CD4-positive, alpha-beta T cell treated with Interleukin-21 for 1 hour (primary cell): ENCODE results near the gene GSDMA.
A peak's percentile ranks its signal among the peaks of the same experiment; 100 is the strongest.

ENCODE experiments used
- DNase-seq: peaks from one replicate; pipeline ENCODE4 v3.0.0-alpha.2; 2020

Gene GSDMA, protein sequence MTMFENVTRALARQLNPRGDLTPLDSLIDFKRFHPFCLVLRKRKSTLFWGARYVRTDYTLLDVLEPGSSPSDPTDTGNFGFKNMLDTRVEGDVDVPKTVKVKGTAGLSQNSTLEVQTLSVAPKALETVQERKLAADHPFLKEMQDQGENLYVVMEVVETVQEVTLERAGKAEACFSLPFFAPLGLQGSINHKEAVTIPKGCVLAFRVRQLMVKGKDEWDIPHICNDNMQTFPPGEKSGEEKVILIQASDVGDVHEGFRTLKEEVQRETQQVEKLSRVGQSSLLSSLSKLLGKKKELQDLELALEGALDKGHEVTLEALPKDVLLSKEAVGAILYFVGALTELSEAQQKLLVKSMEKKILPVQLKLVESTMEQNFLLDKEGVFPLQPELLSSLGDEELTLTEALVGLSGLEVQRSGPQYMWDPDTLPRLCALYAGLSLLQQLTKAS

DNA sequence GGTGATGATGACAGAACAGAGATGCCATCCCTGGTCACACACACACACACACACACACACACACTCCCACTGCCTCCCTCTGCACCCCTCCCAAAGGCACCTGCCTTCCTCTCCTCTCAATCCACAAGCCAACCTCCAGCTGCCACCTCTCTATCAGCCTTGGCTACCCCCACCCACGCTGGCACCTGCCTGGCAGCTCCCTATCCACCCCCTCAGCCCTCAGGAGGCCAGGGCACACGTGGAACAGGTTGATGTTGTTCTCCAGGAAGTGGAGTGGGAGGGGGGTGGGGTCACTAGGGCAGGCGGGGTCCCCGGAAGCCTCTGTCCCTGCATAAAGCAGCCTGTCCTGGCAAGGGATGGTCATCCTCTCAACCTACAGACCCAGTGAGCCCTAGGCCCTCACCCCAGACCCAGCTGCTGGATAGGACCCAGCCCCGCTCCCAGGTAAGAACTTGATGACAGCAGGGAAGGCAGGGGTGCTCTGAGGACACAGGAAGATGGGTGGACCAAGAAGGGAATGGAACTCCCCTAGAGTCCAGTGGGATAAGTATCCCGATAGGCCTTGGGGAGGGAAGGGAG, at the start of gene GSDMA:
GSDMA (plus strand) TSS at position 363 of the 579 bp plus-strand sequence. CDS start 2,684 bp downstream, outside the sequence.
- DNase-seq = no peak

DNA sequence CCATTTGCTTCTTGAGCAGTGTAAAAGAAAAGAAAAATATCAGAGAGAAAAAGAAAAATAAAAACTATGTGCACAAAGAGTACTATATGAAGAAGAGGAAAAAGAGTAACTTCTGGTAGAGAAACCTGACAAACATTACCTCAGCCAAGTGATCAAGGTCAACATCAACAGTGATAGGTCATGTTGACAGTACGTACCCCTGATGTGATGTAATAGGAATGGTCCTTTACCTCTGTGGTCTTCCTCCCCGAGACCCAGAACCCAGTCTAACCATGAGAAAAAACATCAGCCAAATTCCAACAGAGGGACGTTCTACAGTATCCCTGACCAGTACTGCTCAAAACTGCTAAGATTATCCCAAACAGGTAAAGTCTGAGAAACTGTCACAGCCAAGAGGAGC, 48.8 kb upstream of the GSDMA start:
- DNase-seq = no peak

DNA sequence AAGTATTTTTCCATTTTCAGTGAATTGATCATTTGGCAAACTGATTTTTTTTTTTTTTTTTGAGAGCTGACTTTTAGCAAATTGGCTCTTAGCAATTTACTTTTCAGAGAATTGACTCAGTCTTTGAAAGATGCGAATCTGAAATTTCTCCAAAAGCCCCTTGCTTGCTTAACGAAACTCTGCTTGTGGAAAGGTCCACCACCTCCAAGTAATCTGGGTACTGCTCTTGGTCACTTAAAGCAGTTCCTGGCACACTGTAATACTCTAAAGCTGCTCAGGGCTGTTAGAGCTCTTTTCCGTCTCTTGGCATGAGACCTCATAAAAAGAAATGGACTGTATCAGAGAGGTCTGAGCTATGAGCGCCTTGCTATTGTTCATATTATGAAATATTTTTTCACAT, 47.2 kb upstream of the GSDMA start:
- no peak for DNase-seq

DNA sequence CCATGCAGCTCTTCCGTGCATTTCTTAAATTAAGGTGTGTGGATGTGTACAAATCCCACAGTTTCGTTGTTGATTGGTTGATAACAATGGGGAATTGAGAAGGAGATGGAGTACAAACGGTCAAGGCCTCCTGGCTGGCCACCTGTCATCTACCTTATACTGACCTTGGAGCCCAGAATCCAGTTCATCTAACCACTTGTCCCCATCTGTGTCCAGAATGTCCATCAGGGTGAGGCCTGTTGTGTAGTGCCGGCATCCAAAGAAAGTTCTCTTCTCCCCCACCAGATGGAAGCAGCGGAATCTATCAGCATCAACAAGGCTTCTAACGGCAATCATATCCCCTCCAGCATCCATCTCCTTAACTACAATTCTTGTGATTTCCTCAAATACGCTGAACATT, 45.9 kb upstream of the GSDMA start:
- DNase-seq = no peak

DNA sequence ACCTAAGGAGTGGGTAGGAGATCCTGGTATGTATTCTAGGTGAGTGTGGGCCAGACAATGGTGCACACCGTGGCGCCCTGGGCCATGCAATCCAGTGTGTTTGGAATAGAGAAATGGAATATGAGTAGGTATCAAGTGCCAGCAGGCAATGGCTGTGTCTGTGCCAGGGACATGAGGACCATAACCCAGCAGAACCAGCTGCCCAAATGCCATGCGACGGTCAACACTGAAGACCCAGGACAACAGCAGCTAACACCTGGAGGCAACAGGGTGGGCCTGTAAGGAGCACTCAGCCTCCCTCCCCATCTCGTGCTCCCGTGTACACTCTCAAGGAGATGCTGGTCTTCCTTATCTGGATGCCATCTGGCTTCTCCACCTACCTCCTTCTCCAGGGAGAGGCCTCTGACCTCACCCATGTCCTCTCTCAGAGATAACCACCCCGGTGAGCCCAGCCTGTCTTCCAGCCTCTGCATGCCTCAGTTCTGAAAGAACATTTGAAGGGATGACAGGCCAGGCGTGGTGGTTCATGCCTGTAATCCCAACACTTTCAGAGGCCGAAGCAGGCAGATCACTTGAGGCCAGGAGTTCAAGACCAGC, 43.6 kb upstream of the GSDMA start:
- no peak for DNase-seq

DNA sequence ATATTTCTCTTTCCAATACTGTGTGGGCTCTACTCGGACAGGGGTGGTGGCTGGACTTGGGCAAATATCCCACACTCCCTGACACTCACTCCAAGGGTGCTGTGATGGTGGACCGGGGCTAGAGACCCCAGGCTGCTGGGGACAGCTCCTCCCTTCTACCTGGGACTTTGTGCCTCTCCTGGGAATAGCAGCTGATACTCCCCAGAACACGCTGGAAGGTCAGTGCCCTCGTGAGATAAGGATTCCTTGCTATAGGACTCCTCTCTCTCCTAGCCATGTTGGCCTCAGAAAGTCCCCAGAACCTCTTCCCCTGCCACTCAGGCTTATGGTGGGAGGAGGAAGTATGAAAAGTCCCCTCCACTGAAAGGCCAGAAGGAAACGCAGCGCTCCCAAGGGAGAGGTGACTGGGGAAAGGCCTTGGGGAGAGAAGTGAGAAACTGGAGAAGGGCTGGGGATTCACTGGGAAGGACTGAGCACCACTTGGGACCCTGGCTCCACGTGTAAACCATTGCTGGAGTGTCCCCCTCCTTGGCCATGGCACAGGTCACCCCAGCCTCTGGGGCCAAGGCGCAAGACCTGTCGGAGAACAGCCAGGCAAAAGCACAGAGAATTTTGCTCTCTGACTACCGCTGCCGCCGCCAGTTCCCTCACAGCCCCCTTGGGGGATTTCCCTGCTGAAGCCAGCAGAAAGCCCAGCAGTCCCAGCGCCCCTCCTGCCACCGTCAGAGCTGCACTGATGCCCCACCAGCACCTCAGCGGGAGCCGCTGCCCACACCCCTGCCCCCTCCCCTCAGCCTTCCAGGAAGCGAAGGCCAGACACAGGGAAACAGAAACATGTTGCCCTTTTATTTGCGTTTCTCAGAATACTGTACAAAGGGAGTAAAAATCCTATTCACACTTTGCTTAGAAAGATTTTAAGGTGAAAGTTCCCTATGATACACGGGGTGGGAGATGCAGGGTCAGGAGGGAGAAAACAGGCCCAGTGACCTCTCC, 42.3 kb upstream of the GSDMA start:
- DNase-seq = peak; percentile 65

DNA sequence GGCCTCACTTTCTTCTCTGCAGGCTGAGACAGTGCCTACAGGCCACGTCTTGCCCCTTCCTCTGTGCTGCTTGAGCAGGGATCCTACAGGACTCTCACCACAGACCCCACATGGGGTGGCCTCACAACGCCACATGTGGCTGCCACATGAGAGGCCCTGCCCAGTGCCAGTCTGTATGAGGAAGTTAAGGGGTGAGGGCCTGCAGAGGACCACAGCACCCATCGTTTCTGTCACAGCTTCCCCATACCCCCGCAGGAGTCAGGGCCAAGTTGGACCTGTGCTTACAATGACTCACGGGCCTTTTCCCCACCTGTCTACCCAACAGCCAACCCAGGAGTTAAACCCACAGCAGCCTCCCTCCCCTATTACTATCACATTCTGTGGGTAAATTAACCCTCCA, 41.5 kb upstream of the GSDMA start:
- peak; percentile 17 for DNase-seq

DNA sequence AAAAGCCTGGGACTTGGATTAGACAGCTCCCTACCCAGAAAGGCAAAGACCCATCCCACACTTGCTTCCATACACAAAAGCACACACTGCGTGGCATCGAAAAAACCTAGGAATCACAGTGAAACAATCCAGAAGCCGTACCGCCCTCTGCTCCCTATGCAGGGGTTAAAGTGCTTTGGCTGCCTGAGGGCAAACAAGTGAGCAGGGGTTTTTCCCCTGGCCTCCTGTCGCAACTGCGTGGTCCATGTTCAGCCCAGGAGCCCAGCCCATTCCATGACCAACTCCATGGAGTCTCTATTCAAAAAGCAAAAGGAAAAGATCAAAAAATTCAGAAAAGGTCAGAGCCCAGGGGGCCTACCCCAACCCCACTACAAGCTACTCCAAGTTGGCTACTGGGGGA, 40.8 kb upstream of the GSDMA start:
- DNase-seq = no peak

DNA sequence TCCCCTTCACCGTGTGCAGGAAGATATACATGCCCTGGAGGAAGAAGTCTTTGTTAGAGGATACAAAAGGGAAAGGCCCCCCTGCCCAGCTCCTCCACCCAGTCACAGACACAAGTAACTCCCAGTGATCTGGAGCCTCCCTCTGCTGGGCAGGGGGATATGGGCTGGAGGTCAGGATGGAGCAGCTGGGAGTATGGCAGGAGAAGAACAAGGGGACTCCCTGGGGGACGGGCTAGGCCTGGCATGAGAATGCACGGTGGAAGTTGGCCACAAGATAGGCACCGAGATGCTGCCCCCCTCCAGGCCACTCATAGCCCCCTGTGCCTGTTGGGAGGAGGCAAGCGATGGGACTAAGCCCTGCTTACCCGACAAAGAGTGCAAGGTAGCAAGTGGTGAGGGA, 39.6 kb upstream of the GSDMA start:
- no peak for DNase-seq

DNA sequence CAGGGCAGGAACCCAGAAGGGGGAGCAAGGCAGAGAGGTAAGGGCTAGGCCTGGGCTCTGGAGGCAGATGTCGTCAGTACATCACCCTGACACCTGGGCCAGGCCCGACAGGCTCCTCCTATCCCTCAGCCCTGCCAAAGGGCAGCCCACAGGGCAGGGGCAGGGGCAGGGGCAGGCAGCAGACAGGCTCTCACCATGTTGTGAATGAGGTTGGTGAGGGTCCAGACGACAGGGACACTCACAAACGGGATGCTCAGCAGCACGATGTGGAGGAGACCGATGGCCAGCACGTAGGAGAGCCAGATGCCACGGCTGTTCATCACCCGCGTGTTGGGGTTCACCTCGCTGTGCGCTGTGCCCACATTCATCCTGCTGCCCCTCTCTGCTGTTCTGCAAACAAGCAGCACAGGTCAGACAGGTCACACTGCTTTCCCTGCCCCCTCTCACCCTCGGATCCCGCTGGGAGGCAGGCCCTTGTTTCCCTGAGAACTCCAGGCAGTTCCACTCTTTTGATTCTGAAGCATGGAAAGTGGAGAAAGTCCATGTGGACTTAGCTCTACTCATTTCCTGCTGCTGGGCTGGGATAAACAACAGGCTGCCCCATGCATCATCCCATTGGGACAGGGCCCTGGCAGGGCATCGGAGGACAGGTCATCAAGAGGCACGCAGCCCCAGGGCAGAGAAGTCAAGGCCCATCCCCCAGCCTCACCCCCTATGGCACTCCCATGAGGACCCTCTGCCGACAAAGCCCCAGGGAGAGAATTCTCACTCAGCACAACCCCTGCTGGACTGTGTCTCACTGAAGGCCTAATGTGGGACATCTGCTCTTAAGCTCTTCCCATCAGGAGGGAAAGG, 38.7 kb upstream of the GSDMA start:
- no peak for DNase-seq

DNA sequence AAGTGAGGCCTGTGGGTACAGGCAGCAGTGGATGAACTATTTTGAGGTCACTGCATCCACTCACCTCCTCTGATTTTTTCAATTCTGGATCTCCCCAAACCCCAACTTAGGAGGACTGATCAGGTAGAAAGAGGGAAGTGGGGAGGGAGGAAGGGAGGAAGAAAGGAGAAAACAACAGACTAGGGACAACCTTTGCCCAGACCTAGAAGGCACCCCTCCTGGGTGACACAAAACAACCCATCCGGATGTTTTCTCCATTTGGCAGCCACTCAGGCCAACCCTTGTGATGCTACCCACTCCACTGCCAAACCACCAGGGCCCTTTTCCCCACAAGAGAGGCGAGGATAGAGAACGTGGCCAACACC, 38.1 kb upstream of the GSDMA start:
- no peak for DNase-seq

DNA sequence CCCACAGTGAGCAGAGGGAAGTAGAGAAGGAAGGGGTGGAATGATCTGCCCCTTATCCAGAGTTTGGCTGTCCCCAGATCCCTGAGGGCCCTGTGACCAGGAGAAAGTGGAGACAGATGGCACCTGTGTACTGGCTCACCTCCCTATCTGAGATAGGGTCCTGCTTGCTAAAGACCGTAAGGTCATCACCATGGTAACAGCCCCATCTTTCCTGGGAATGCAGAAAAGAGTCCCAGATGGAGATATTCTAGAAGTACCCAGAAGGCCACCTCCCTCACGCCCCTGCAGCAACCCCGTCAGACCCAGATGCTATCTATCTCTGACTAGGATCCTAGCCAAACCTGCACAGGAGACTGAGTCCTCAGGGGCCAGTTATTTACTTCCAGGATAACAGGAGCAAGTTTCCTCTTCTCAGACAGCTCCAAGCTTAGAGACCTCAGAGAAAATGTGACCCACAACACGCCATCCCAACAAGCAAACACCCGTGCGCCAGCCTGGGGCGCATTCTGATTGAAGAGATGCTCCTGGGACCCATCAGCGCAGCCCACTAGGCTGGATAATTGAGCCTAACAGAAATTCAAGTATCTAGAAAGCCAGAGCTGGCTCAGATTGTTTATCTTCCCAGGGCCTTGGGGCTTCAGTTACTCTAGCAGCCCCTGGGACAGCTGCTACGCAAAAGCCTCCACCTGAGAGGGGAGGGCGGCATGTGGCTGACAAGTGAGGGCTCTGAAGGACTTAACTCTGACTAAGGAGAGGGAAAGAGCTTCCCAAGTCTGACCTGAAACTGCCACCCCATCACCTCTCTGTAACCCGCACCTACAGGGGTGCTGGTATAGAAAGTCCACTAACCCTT, 37.3 kb upstream of the GSDMA start:
- DNase-seq = peak; percentile 9

DNA sequence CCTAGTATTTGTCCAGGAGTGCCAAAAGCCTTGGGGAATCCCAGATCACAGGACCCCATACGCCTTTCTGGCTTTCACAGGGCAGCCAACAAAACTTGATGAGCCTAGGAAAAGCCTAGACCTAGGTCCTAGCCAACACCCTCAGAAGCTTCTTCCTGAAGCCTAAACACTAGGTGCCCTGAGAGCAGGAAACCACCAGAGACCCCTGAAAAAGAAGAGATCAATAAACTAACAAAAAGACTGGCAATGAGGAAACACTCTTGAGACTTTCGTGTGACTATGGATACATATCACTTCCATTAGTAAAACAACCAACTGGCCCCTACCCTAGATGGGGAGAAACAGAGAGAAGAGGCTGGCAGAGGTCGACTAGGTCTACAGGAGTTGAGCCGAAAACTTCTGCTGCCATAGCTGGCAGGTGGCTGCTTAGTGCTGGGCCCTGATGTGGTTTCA, 36.6 kb upstream of the GSDMA start:
- DNase-seq = no peak

DNA sequence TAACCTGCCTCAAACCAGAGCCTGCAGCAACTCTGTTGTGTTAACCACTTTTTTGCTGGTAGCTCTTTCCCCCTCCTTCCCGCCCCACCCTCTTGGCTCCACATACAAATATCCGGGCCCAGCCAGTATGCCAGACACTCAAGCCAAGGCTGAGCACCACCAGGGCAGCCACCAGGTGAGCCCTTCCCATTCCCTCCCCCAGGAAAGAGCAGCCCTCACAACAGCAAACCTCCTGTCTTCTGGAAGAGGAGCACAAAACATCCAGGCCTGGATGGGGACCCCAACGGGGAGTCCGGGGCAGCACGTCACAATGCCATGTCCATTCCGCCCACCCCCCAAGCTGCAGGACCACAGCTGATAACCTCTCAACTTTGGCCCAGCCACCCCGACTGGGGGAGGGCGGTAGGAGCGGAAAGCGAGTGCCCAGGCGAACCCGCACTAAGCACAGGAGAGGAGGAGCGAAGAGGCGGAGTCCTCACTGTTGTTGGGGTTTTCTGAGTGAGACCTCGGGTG, 36.2 kb upstream of the GSDMA start:
- peak; percentile 75 for DNase-seq

DNA sequence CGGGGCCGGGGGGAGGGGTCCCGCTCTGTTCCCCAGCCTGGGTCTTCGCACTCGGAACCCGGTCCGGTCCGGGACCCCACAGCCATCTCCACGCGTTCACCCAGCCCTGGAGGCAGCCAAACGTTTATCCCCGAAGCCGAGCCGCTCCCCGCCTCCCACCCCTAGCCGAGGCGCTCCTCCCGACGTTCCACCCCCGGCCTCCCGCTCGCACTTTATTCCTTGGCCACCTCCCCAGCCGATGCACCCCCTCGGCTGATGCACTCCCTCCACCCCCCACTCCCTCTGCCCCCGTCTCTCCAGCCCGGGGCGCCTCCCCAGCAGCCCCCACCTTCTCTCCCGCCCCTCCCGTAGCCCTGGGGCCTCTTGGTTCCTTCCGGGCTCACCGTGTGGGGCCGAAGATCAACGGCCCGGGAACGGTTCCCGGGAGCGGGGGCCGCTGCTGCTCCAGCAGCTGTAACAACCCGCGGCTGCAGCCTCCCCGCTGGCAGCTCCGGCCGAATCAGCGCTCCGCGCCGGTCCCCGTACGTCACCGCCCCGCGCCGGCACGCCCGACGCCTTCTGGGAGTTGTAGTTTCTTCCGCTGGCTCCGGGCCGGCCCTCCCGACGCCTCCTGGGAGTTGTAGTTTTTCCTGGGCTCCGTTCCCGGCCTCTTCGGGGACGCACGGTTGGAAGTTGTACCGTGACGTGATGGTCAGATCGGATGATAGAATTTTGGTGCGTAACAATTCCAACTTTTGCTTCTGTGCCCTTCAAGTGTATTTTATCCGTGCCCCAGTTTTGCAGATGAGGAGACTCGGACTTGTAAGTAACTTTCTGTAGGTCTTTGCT, 35.5 kb upstream of the GSDMA start, which contains the start of the genes LRRC3C and ORMDL3:
LRRC3C (plus strand) TSS at position 632 of the 828 bp plus-strand sequence. CDS start 13,792 bp downstream, outside the sequence.
ORMDL3 (minus strand) TSS at position 501 of the 828 bp plus-strand sequence. CDS start 3,398 bp downstream, outside the sequence.
- peak; percentile 92 for DNase-seq

DNA sequence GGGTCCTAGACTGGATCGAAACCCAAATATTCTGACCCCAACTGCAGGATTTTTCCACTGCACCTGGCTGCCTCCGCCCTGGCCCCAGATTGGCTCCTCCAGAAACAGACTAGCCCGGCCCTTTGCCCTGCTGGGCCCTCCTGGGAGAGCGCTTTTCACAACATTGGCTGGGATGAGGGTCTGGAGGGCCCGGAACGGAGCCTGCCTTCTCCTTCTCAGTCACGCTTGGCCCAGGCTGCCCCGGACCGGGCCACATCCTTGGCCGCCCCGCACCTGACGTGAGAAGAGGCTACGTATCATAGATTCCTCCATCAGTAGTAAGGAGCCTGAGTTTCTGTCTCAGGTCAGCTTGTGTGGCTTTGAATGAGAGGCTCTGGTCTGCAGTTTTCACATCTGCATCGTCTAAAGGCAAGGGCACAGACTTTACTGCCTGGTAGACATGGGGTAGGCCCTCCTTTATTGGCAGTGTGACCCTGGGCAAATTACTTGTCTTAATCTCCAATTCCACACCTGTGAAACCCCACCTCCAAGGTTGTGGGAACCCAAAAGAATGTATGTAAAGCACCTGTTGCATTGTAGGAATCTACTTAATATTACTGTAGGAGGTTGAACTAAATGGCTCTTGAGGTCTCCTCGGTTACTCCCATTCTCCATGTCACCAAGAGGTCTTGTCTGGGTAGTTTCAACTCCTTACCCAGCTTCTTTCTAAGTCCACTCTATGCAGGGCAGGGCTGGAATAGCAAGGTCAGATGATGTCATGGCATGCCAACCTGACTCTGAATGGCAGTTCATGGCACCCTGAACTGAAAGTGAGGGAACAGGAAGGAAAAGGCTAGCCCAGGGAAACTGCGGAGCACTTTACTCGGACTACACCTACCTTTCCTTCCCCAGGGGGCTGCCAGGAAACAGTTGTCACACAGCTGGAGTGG, 34.6 kb upstream of the GSDMA start:
- no peak for DNase-seq

DNA sequence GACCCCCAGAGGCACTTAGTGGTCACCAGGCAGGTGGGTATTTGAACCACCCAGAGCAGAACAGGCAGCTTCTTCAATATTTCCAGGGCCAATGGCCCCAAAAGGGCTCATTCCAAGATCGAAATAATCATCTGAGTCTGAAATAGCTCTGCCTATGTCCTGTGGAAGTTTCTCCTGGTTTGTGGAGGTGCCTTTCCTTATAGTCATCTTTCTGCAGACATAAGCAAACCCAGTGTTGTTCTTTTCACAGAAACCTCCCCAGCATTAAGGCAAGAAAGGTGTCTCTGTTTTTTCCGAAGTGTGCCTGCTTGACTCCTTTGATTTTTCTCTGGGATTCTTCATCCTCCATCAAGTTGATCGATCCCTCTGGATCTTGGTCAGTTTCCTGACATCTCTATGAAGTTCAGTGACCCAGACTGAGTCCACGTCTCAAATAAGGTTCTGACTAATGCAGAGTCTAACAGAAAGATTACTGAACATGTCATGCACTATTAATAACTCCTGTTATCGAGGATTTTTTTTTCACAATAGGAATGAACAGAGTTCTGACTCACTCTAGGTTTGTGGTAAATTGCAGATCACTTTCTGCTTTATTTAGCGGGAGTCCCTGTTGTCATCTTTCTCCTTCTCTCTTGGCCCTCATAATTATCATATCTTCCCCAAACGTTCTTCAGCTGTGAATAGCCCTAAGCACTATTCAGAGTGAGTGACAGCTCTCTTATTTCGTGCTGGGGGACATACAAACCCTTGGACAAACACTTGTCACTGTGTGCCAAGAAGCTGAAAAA, 33.8 kb upstream of the GSDMA start:
- DNase-seq = no peak
